HG03060 (cell line): ENCODE data around the gene GSE1.

Experiments used
- ATAC-seq: cut with Tn5 transposase; IDR thresholded peaks from one replicate; pipeline ENCODE4 v1.9.1; 2021; ENCODE audit warnings: low read depth, moderate number of reproducible peaks; ENCODE audit not compliant: unreplicated experiment

The GSE1 gene

GRCh38 chr16:85612801-85613603, at the start of gene GSE1:
Gene GSE1, plus strand, starts transcription at chr16:85613322. Its CDS starts 70 bp downstream, at chr16:85613392.
- ATAC-seq: no peak

GRCh38 chr16:85563515-85564276, 49.4 kb upstream of the GSE1 start:
- ATAC-seq: no peak

- no peak for ATAC-seq
Observed at GRCh38 chr16:85564277-85565051, 48.7 kb upstream of the GSE1 start.

- no peak for ATAC-seq
Observed at GRCh38 chr16:85565340-85565739, 47.8 kb upstream of the GSE1 start.

- ATAC-seq: no peak
Observed at GRCh38 chr16:85565801-85566526, 47.2 kb upstream of the GSE1 start.

- no peak for ATAC-seq
Observed at GRCh38 chr16:85566561-85567100, 46.5 kb upstream of the GSE1 start.

GRCh38 chr16:85567101-85567866, 45.8 kb upstream of the GSE1 start:
- ATAC-seq: no peak

- ATAC-seq: no peak
Observed at GRCh38 chr16:85567935-85568334, 45.2 kb upstream of the GSE1 start.

GRCh38 chr16:85568519-85568918, 44.6 kb upstream of the GSE1 start:
- ATAC-seq: no peak

- no peak for ATAC-seq
Observed at GRCh38 chr16:85569039-85569614, 44.0 kb upstream of the GSE1 start.

GRCh38 chr16:85569615-85570212, 43.4 kb upstream of the GSE1 start:
- ATAC-seq: peak; percentile 35

- no peak for ATAC-seq
Observed at GRCh38 chr16:85570213-85570734, 42.8 kb upstream of the GSE1 start.

GRCh38 chr16:85570735-85571562, 42.2 kb upstream of the GSE1 start:
- ATAC-seq: no peak

- ATAC-seq: no peak
Observed at GRCh38 chr16:85571563-85571812, 41.6 kb upstream of the GSE1 start.

GRCh38 chr16:85571813-85572619, 41.1 kb upstream of the GSE1 start:
- ATAC-seq: no peak

- no peak for ATAC-seq
Observed at GRCh38 chr16:85573045-85573695, 40.0 kb upstream of the GSE1 start.
